ENCODE measurements around the gene GLIS1. TPM values are rescaled to one million over a fixed set of nuclear protein-coding genes. Genes with fewer than 3 reads are reported as not detected.

Gene GLIS1
- total RNA-seq, 4 donors from 2014 or later = 0.16 to 0.27 TPM; not detected in 2

GRCh38 chr1:53606197-53606596 is 132.8 kb downstream of the GLIS1 start:
- no peak for ATAC-seq

GRCh38 chr1:53605181-53605580 is 133.8 kb downstream of the GLIS1 start:
- no peak for TF ChIP-seq EP300 (IDR thresholded peaks at IDR 0.05)
- no peak for TF ChIP-seq POLR2A (IDR thresholded peaks at IDR 0.05)
- TF ChIP-seq CTCF (IDR thresholded peaks at IDR 0.05) = no peak
- TF ChIP-seq POLR2AphosphoS5 (IDR thresholded peaks at IDR 0.05) = no peak
- no peaks in the 10 kb centered on the region for H3K36me3 ChIP-seq
- ATAC-seq = no peak
- H3K9me3 ChIP-seq = peaks cover 0 to 2% (median 0%) of the 10 kb centered on the region in 3 donors
- H3K27ac ChIP-seq = no peak overlapping the region
- WGBS, 2 donors (ENCODE audit: low coverage in 1 of 2) = 74 to 85% methylated on average over 3 to 6 of the region's 8 CpGs
- no peaks in the 10 kb centered on the region for H3K4me1 ChIP-seq
- no peak overlapping the region for H3K4me3 ChIP-seq
- no peaks in the 10 kb centered on the region for H3K27me3 ChIP-seq

More at GRCh38 chr1:53606197-53606596, 132.8 kb downstream of the GLIS1 start:
- Histone ChIP-seq H3K36me3 (no peaks in the 10 kb centered on the region), H3K4me1 (no peaks in the 10 kb centered on the region), H3K4me3 (no peak overlapping the region), H3K27me3 (no peaks in the 10 kb centered on the region), H3K27ac (no peak overlapping the region), H3K9me3 (peaks cover 0 to 12% (median 0%) of the 10 kb centered on the region in 3 donors)
- WGBS, 2 donors (ENCODE audit: low coverage in 1 of 2) = no CpG with 5 or more reads among the region's 8 CpGs
- TF ChIP-seq POLR2A (IDR thresholded peaks at IDR 0.05) (no peak), CTCF (IDR thresholded peaks at IDR 0.05) (no peak), EP300 (IDR thresholded peaks at IDR 0.05) (no peak), POLR2AphosphoS5 (IDR thresholded peaks at IDR 0.05) (no peak)

GRCh38 chr1:53604291-53604919 is 134.6 kb downstream of the GLIS1 start:
- H3K27me3 ChIP-seq = no peaks in the 10 kb centered on the region
- 68 to 78% methylated on average over 4 to 5 of the region's 5 CpGs for WGBS, 2 donors (ENCODE audit: low coverage in 1 of 2)
- H3K27ac ChIP-seq = no peak overlapping the region
- no peaks in the 10 kb centered on the region for H3K4me1 ChIP-seq
- no peak for ATAC-seq
- H3K36me3 ChIP-seq = no peaks in the 10 kb centered on the region
- no peak overlapping the region for H3K4me3 ChIP-seq
- no peaks in the 10 kb centered on the region for H3K9me3 ChIP-seq
- no peak for TF ChIP-seq EP300 (IDR thresholded peaks at IDR 0.05)
- no peak for TF ChIP-seq POLR2AphosphoS5 (IDR thresholded peaks at IDR 0.05)
- no peak for TF ChIP-seq CTCF (IDR thresholded peaks at IDR 0.05)
- TF ChIP-seq POLR2A (IDR thresholded peaks at IDR 0.05) = no peak

GRCh38 chr1:53603431-53603830 is 135.5 kb downstream of the GLIS1 start:
- Histone ChIP-seq H3K4me3 (no peak overlapping the region), H3K9me3 (no peaks in the 10 kb centered on the region), H3K27me3 (no peaks in the 10 kb centered on the region), H3K36me3 (no peaks in the 10 kb centered on the region), H3K27ac (no peak overlapping the region), H3K4me1 (no peaks in the 10 kb centered on the region)
- TF ChIP-seq EP300 (IDR thresholded peaks at IDR 0.05) = no peak
- TF ChIP-seq POLR2A (IDR thresholded peaks at IDR 0.05) = no peak
- TF ChIP-seq CTCF (IDR thresholded peaks at IDR 0.05) = no peak
- no peak for TF ChIP-seq POLR2AphosphoS5 (IDR thresholded peaks at IDR 0.05)
- WGBS, 2 donors (ENCODE audit: low coverage in 1 of 2) = 100% methylated on average over 2 of the region's 6 CpGs; no CpG with 5 or more reads in 1 of the 2 donors
- no peak for ATAC-seq
